WTC11 (cell line): ENCODE data around the gene CEP350. TPM values are rescaled to one million over a fixed set of nuclear protein-coding genes. Genes with fewer than 3 reads are reported as not detected.

Experiments used
- ATAC-seq: fragments of 200-7000 bp; cut with Tn5 transposase; 2 replicates; pipeline ENCODE4 v1.10.0; 2021; ENCODE audit warnings: mild to moderate bottlenecking, moderate library complexity
- CTCF ChIA-PET: fragments of 300-600 bp; sonication (Branson Sonifier 250); formaldehyde crosslinking; loops from one replicate; lab custom pipeline; 2021; ENCODE audit warnings: antibody characterized with exemption; lab: Charles Lee
- POLR2A ChIA-PET: fragments of 350-600 bp; sonication (Branson Sonifier 250); formaldehyde crosslinking; loops from one replicate; lab custom pipeline; 2021; ENCODE audit warnings: antibody characterized with exemption; lab: Charles Lee
- DNase-seq: peaks from one replicate; pipeline ENCODE4 v3.0.0; 2021; ENCODE audit warnings: low spot score
- H3K27ac Mint-ChIP-seq: 2 replicates; pipeline ENCODE4 v1.8.0; 2021; ENCODE audit warnings: mixed read lengths
- H3K27me3 Mint-ChIP-seq: 2 replicates; pipeline ENCODE4 v1.8.0; 2021; ENCODE audit warnings: low read depth, mild to moderate bottlenecking, moderate library complexity, mixed read lengths
- H3K36me3 Mint-ChIP-seq: 2 replicates; pipeline ENCODE4 v1.8.0; 2021; ENCODE audit warnings: mixed read lengths
- H3K4me1 Mint-ChIP-seq: 2 replicates; pipeline ENCODE4 v1.8.0; 2022; ENCODE audit warnings: mixed read lengths
- H3K4me3 Mint-ChIP-seq: 2 replicates; pipeline ENCODE4 v1.8.0; 2021; ENCODE audit warnings: mild to moderate bottlenecking, moderate library complexity, mixed read lengths
- H3K9me3 Mint-ChIP-seq: 2 replicates; pipeline ENCODE4 v1.8.0; 2021; ENCODE audit warnings: mixed read lengths
- AFF4 ChIP-seq: sonication (generic); formaldehyde crosslinking; IDR thresholded peaks from 2 replicates; pipeline ENCODE4 v1.8.1; 2023; ENCODE audit warnings: mild to moderate bottlenecking, missing genetic modification reagents, borderline replicate concordance
- AR ChIP-seq: fragments of 250-450 bp; sonication (Bioruptor Pico); IDR thresholded peaks from 2 replicates; pipeline ENCODE4 v1.9.0; 2021; ENCODE audit warnings: mild to moderate bottlenecking
- ATF2 ChIP-seq: sonication (generic); formaldehyde crosslinking; IDR thresholded peaks from 2 replicates; pipeline ENCODE4 v1.8.1; 2022; ENCODE audit warnings: low read depth, missing genetic modification reagents, borderline replicate concordance
- E2F4 ChIP-seq: sonication (generic); formaldehyde crosslinking; IDR thresholded peaks from 2 replicates; pipeline ENCODE4 v1.8.1; 2022; ENCODE audit warnings: low read depth, mild to moderate bottlenecking, moderate library complexity, missing genetic modification reagents, borderline replicate concordance
- FOXK1 ChIP-seq: sonication (generic); formaldehyde crosslinking; IDR thresholded peaks from 2 replicates; pipeline ENCODE4 v1.8.0; 2022; ENCODE audit warnings: mild to moderate bottlenecking, moderate library complexity, missing genetic modification reagents
- FOXP4 ChIP-seq: sonication (generic); formaldehyde crosslinking; IDR thresholded peaks from 2 replicates; pipeline ENCODE4 v1.8.0; 2022; ENCODE audit warnings: mild to moderate bottlenecking, missing genetic modification reagents
- NFYB ChIP-seq: sonication (generic); formaldehyde crosslinking; conservative IDR thresholded peaks from 2 replicates; pipeline ENCODE4 v1.8.0; 2022; ENCODE audit warnings: low read depth, missing genetic modification reagents
- NR1H2 ChIP-seq: sonication (generic); formaldehyde crosslinking; IDR thresholded peaks from 2 replicates; pipeline ENCODE4 v1.9.0; 2021; ENCODE audit warnings: mild to moderate bottlenecking, moderate library complexity, missing genetic modification reagents
- NR2C2 ChIP-seq: sonication (generic); formaldehyde crosslinking; IDR thresholded peaks from 2 replicates; pipeline ENCODE4 v1.8.0; 2022; ENCODE audit warnings: mild to moderate bottlenecking, missing genetic modification reagents
- SMAD4 ChIP-seq: sonication (generic); formaldehyde crosslinking; IDR thresholded peaks from 2 replicates; pipeline ENCODE4 v1.8.0; 2022; ENCODE audit warnings: mild to moderate bottlenecking, missing genetic modification reagents
- SOX15 ChIP-seq: fragments of 250-450 bp; sonication (Bioruptor Pico); IDR thresholded peaks from 2 replicates; pipeline ENCODE4 v1.9.0; 2021; ENCODE audit warnings: mild to moderate bottlenecking
- USF1 ChIP-seq: sonication (generic); formaldehyde crosslinking; IDR thresholded peaks from 2 replicates; pipeline ENCODE4 v1.8.0; 2022; ENCODE audit warnings: mild to moderate bottlenecking, missing genetic modification reagents
- ZNF121 ChIP-seq: sonication (generic); formaldehyde crosslinking; IDR thresholded peaks from 2 replicates; pipeline ENCODE4 v1.8.0; 2023; ENCODE audit warnings: missing genetic modification reagents
- ZNF317 ChIP-seq: sonication (generic); formaldehyde crosslinking; IDR thresholded peaks from 2 replicates; pipeline ENCODE4 v1.8.1; 2023; ENCODE audit warnings: low read depth, mild to moderate bottlenecking, moderate library complexity, missing genetic modification reagents, borderline replicate concordance
- total RNA-seq: library from RNA; stranded (reverse); gene quantifications from 3 replicates; pipeline ENCODE4 v1.2.3, GENCODE V29; 2021
- TF ChIP-seq, protein P1 (sequence below): fragments of 250-450 bp; sonication (Bioruptor Pico); IDR thresholded peaks from 2 replicates; pipeline ENCODE4 v1.9.0; 2021; ENCODE audit warnings: mild to moderate bottlenecking, borderline replicate concordance
- TF ChIP-seq, protein P2 (sequence below): sonication (generic); formaldehyde crosslinking; IDR thresholded peaks from 2 replicates; pipeline ENCODE4 v1.8.0; 2022; ENCODE audit warnings: missing genetic modification reagents

The CEP350 gene
- total RNA-seq, 1 experiment from 2014 or later: 34.2 TPM

GRCh38 chr1:180097326-180097605, 142.7 kb downstream of the CEP350 start (continued):
- TF ChIP-seq ATF2 (CRISPR knock-in tag) (no peak), E2F4 (CRISPR knock-in tag) (no peak)
- TF ChIP-seq, protein P1, sequence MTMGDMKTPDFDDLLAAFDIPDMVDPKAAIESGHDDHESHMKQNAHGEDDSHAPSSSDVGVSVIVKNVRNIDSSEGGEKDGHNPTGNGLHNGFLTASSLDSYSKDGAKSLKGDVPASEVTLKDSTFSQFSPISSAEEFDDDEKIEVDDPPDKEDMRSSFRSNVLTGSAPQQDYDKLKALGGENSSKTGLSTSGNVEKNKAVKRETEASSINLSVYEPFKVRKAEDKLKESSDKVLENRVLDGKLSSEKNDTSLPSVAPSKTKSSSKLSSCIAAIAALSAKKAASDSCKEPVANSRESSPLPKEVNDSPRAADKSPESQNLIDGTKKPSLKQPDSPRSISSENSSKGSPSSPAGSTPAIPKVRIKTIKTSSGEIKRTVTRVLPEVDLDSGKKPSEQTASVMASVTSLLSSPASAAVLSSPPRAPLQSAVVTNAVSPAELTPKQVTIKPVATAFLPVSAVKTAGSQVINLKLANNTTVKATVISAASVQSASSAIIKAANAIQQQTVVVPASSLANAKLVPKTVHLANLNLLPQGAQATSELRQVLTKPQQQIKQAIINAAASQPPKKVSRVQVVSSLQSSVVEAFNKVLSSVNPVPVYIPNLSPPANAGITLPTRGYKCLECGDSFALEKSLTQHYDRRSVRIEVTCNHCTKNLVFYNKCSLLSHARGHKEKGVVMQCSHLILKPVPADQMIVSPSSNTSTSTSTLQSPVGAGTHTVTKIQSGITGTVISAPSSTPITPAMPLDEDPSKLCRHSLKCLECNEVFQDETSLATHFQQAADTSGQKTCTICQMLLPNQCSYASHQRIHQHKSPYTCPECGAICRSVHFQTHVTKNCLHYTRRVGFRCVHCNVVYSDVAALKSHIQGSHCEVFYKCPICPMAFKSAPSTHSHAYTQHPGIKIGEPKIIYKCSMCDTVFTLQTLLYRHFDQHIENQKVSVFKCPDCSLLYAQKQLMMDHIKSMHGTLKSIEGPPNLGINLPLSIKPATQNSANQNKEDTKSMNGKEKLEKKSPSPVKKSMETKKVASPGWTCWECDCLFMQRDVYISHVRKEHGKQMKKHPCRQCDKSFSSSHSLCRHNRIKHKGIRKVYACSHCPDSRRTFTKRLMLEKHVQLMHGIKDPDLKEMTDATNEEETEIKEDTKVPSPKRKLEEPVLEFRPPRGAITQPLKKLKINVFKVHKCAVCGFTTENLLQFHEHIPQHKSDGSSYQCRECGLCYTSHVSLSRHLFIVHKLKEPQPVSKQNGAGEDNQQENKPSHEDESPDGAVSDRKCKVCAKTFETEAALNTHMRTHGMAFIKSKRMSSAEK (CRISPR knock-in tag): no peak

- no peak overlapping the region for H3K27ac Mint-ChIP-seq
- H3K4me1 Mint-ChIP-seq: peaks cover 17% of the 10 kb centered on the region
- no peaks in the 10 kb centered on the region for H3K9me3 Mint-ChIP-seq
- no peak overlapping the region for H3K4me3 Mint-ChIP-seq
- ChIA-PET CTCF (interaction anchor here (0.6 to 3.2 kb wide), 6 partner anchors 24 to 84 kb away, joined by 3 to 19 read pairs (median 6); no protein-coding TSS in a partner anchor), POLR2A (no interaction called here)
- DNase-seq (no peak), ATAC-seq (no peak)
- no peaks in the 10 kb centered on the region for H3K27me3 Mint-ChIP-seq
- H3K36me3 Mint-ChIP-seq: peaks cover 14% of the 10 kb centered on the region
- TF ChIP-seq FOXP4 (CRISPR knock-in tag) (no peak), SMAD4 (CRISPR knock-in tag) (no peak), ZNF121 (CRISPR knock-in tag) (no peak), USF1 (no peak), AR (no peak), NR1H2 (CRISPR knock-in tag) (no peak), ZNF317 (no peak), SOX15 (no peak), AFF4 (no peak), NR2C2 (CRISPR knock-in tag) (no peak), FOXK1 (CRISPR knock-in tag) (no peak), NFYB (no peak)
- TF ChIP-seq, protein P2, sequence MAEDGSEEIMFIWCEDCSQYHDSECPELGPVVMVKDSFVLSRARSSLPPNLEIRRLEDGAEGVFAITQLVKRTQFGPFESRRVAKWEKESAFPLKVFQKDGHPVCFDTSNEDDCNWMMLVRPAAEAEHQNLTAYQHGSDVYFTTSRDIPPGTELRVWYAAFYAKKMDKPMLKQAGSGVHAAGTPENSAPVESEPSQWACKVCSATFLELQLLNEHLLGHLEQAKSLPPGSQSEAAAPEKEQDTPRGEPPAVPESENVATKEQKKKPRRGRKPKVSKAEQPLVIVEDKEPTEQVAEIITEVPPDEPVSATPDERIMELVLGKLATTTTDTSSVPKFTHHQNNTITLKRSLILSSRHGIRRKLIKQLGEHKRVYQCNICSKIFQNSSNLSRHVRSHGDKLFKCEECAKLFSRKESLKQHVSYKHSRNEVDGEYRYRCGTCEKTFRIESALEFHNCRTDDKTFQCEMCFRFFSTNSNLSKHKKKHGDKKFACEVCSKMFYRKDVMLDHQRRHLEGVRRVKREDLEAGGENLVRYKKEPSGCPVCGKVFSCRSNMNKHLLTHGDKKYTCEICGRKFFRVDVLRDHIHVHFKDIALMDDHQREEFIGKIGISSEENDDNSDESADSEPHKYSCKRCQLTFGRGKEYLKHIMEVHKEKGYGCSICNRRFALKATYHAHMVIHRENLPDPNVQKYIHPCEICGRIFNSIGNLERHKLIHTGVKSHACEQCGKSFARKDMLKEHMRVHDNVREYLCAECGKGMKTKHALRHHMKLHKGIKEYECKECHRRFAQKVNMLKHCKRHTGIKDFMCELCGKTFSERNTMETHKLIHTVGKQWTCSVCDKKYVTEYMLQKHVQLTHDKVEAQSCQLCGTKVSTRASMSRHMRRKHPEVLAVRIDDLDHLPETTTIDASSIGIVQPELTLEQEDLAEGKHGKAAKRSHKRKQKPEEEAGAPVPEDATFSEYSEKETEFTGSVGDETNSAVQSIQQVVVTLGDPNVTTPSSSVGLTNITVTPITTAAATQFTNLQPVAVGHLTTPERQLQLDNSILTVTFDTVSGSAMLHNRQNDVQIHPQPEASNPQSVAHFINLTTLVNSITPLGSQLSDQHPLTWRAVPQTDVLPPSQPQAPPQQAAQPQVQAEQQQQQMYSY (CRISPR knock-in tag): no peak
Measured at GRCh38 chr1:180101411-180101810, 146.8 kb downstream of the CEP350 start.
